ENCODE data around the gene TCF4. TPM values are rescaled to one million over a fixed set of nuclear protein-coding genes. Genes with fewer than 3 reads are reported as not detected.

Gene TCF4
- total RNA-seq, 1 experiment from 2014 or later: 0.42 TPM

DNA sequence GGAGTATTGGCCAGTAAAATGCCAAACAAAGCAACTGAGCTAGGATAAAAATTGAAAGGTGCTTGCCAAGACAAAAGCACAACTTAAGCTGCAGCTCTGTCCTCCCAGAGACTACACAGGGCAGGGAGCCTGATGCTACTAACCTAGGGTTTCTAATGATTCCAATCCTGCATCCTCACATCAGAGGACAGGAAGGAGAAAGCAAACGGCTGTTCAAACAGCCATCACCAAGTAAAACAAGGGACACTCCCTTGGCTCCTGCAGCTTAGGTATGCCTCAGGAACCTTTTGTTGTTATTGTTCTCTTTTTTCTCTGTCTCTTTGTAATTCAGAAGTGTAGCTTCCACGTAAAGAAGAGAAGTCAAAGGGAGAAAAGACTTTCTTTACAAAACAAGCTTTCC lies 99.5 kb downstream of the TCF4 start:
- no peaks in the 10 kb centered on the region for H4K20me1 ChIP-seq (ENCODE audit: insufficient read depth)
- no TSS peak for BruUV-seq (replicated peaks)
- DNase-seq (ENCODE audit: low read depth, low spot score) (no peak), ATAC-seq (no peak)
- peaks cover 6 to 9% of the 10 kb centered on the region in 2 experiments; a peak in 3 of 4 replicates for H3K9me3 ChIP-seq (ENCODE audit: control insufficient read depth in 1 of 2, insufficient read depth in 1 of 2, low read depth in 1 of 2, low read length in 2 of 2)
- H3K9me2 ChIP-seq (ENCODE audit: insufficient read depth): no peaks in the 10 kb centered on the region
- no peaks in the 10 kb centered on the region for H3K79me2 ChIP-seq (ENCODE audit: insufficient read depth, low read length)
- H2AFZ ChIP-seq (ENCODE audit: low read depth, low read length, poor library complexity, severe bottlenecking): no peak overlapping the region
- no peaks in the 10 kb centered on the region for H3K4me1 ChIP-seq (ENCODE audit: control insufficient read depth in 1 of 2, insufficient read depth in 2 of 2, low read length in 2 of 2)
- H3K4me2 ChIP-seq (ENCODE audit: low read length): no peak overlapping the region
- H3K27ac ChIP-seq (ENCODE audit: low read depth, low read length): no peak overlapping the region
- CTCF ChIA-PET: no interaction called here
- TF ChIP-seq YY1 (IDR thresholded peaks at IDR 0.05; ENCODE audit: extremely low read depth, insufficient replicate concordance, low read depth, low read length): no peak
- TF ChIP-seq, protein P1, sequence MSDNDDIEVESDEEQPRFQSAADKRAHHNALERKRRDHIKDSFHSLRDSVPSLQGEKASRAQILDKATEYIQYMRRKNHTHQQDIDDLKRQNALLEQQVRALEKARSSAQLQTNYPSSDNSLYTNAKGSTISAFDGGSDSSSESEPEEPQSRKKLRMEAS (IDR thresholded peaks at IDR 0.05): no peak
- TF ChIP-seq CEBPB (IDR thresholded peaks at IDR 0.05; ENCODE audit: low read depth): no peak
- TF ChIP-seq, protein P2, sequence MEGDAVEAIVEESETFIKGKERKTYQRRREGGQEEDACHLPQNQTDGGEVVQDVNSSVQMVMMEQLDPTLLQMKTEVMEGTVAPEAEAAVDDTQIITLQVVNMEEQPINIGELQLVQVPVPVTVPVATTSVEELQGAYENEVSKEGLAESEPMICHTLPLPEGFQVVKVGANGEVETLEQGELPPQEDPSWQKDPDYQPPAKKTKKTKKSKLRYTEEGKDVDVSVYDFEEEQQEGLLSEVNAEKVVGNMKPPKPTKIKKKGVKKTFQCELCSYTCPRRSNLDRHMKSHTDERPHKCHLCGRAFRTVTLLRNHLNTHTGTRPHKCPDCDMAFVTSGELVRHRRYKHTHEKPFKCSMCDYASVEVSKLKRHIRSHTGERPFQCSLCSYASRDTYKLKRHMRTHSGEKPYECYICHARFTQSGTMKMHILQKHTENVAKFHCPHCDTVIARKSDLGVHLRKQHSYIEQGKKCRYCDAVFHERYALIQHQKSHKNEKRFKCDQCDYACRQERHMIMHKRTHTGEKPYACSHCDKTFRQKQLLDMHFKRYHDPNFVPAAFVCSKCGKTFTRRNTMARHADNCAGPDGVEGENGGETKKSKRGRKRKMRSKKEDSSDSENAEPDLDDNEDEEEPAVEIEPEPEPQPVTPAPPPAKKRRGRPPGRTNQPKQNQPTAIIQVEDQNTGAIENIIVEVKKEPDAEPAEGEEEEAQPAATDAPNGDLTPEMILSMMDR (IDR thresholded peaks at IDR 0.05 in 2 of 3, conservative IDR thresholded peaks at IDR 0.05 in 1 of 3; ENCODE audit: borderline replicate concordance in 1 of 3, insufficient read depth in 1 of 3, low read depth in 2 of 3, low read length in 2 of 3): no peak
- no peak for TF ChIP-seq SP1 (IDR thresholded peaks at IDR 0.05; ENCODE audit: low read depth)
- TF ChIP-seq TCF7L2 (IDR thresholded peaks at IDR 0.05; ENCODE audit: borderline replicate concordance, extremely low read depth, insufficient read depth, insufficient read length): no peak
- TF ChIP-seq EGR1 (IDR thresholded peaks at IDR 0.05; ENCODE audit: low read depth): no peak
- TF ChIP-seq CBX3 (IDR thresholded peaks at IDR 0.05; ENCODE audit: low read depth): no peak
- no peak for TF ChIP-seq EZH2phosphoT487 (IDR thresholded peaks at IDR 0.05; ENCODE audit: borderline replicate concordance)
- TF ChIP-seq FOSL1 (IDR thresholded peaks at IDR 0.05; ENCODE audit: low read depth): no peak
- no peak for TF ChIP-seq RAD21 (IDR thresholded peaks at IDR 0.05; ENCODE audit: low read depth)
- TF ChIP-seq ZFX (IDR thresholded peaks at IDR 0.05): no peak
- no peak for TF ChIP-seq SRF (IDR thresholded peaks at IDR 0.05; ENCODE audit: low read depth)
- TF ChIP-seq SIN3A (IDR thresholded peaks at IDR 0.05; ENCODE audit: low read depth): no peak
- TF ChIP-seq ZNF274 (IDR thresholded peaks at IDR 0.05; ENCODE audit: low read depth, low read length): no peak
- no peak for TF ChIP-seq POLR2A (IDR thresholded peaks at IDR 0.05; ENCODE audit: borderline replicate concordance, extremely low read depth, insufficient read depth, insufficient read length)
- no peak for TF ChIP-seq ELF1 (IDR thresholded peaks at IDR 0.05; ENCODE audit: borderline replicate concordance, low read depth)
- intact Hi-C loops (cut with micrococcal nuclease): no loop called here
- POLR2A ChIA-PET: no interaction called here
- no peak overlapping the region for H3K4me3 ChIP-seq (replicated peaks in 1 of 2; ENCODE audit: low read depth in 1 of 2, low read length in 2 of 2)
- H3K9ac ChIP-seq (ENCODE audit: low read length): no peak overlapping the region
- no peaks in the 10 kb centered on the region for H3K36me3 ChIP-seq (ENCODE audit: control insufficient read depth in 1 of 2, insufficient read depth in 2 of 2, low read length in 2 of 2)
- no peaks in the 10 kb centered on the region for H3K27me3 ChIP-seq (ENCODE audit: insufficient read depth, low read length)
- RAD21 ChIA-PET (ENCODE audit: low non-redundant PET in 1 of 2, low total read pairs in 2 of 2, uncharacterized antibody in 2 of 2, unreplicated experiment in 2 of 2): no interaction called here
